ENCODE results near the gene NOTCH3.

DNA sequence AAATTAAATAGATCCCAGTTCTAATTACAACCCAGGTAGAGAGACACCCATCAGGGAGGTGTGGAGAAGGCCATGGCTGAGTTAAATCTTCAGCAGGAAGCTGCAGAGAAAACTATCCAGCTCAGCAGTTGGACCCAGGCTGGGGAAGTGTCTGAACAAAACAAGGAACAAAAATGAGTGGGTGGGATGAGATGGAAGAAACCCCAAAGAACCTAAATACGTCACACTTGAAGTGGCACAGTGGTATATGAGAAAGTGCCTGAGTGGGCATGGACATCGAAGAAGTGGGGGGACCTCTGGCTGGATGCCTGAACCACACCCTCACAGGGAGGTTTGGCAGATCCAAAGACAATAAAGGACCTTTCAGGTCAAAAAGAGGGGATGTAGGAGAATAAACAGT lies 35.0 kb upstream of the NOTCH3 start:
- TF ChIP-seq, protein P1, sequence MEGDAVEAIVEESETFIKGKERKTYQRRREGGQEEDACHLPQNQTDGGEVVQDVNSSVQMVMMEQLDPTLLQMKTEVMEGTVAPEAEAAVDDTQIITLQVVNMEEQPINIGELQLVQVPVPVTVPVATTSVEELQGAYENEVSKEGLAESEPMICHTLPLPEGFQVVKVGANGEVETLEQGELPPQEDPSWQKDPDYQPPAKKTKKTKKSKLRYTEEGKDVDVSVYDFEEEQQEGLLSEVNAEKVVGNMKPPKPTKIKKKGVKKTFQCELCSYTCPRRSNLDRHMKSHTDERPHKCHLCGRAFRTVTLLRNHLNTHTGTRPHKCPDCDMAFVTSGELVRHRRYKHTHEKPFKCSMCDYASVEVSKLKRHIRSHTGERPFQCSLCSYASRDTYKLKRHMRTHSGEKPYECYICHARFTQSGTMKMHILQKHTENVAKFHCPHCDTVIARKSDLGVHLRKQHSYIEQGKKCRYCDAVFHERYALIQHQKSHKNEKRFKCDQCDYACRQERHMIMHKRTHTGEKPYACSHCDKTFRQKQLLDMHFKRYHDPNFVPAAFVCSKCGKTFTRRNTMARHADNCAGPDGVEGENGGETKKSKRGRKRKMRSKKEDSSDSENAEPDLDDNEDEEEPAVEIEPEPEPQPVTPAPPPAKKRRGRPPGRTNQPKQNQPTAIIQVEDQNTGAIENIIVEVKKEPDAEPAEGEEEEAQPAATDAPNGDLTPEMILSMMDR (IDR thresholded peaks at IDR 0.05; ENCODE audit: low read depth, low read length, missing input control) = no peak
- TF ChIP-seq, protein P2, sequence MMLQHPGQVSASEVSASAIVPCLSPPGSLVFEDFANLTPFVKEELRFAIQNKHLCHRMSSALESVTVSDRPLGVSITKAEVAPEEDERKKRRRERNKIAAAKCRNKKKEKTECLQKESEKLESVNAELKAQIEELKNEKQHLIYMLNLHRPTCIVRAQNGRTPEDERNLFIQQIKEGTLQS (IDR thresholded peaks at IDR 0.05) = no peak
- TF ChIP-seq FOXA1 (IDR thresholded peaks at IDR 0.05) (no peak), EGR1 (IDR thresholded peaks at IDR 0.05; ENCODE audit: low read depth in 2 of 2) (no peak), RXRA (IDR thresholded peaks at IDR 0.05) (no peak), JUND (IDR thresholded peaks at IDR 0.05) (no peak), TAF1 (conservative IDR thresholded peaks at IDR 0.05) (no peak), RAD21 (IDR thresholded peaks at IDR 0.05) (no peak)
- TF ChIP-seq, protein P3, sequence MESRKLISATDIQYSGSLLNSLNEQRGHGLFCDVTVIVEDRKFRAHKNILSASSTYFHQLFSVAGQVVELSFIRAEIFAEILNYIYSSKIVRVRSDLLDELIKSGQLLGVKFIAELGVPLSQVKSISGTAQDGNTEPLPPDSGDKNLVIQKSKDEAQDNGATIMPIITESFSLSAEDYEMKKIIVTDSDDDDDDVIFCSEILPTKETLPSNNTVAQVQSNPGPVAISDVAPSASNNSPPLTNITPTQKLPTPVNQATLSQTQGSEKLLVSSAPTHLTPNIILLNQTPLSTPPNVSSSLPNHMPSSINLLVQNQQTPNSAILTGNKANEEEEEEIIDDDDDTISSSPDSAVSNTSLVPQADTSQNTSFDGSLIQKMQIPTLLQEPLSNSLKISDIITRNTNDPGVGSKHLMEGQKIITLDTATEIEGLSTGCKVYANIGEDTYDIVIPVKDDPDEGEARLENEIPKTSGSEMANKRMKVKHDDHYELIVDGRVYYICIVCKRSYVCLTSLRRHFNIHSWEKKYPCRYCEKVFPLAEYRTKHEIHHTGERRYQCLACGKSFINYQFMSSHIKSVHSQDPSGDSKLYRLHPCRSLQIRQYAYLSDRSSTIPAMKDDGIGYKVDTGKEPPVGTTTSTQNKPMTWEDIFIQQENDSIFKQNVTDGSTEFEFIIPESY (IDR thresholded peaks at IDR 0.05) = no peak
- TF ChIP-seq, protein P4, sequence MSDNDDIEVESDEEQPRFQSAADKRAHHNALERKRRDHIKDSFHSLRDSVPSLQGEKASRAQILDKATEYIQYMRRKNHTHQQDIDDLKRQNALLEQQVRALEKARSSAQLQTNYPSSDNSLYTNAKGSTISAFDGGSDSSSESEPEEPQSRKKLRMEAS (IDR thresholded peaks at IDR 0.05) = no peak

Measured in liver (tissue), 3 donors.